Heart left ventricle (tissue), 16 donors: ENCODE data around the gene VPS33B. TPM values are rescaled to one million over a fixed set of nuclear protein-coding genes. Genes with fewer than 3 reads are reported as not detected.

ENCODE experiments used
- ATAC-seq, 4 donors: fragments of 200-7000 bp; cut with Tn5 transposase; one replicate each; pipeline ENCODE4 v1.9.1; 2020 to 2022; ENCODE audit warnings: moderate library complexity in 4 of 4, mild to moderate bottlenecking in 3 of 4, moderate number of reproducible peaks in 1 of 4
- DNase-seq, 5 donors: peaks; one replicate each; pipeline ENCODE4 v3.0.0-alpha.2; 2020
- H3K27ac ChIP-seq, 12 donors: fragments of 200-600 bp; sonication (generic) in 4 of 12; one replicate each; pipeline versions ENCODE4 v1.5.0 to v1.8.0; 2016 to 2022; ENCODE audit warnings: mild to moderate bottlenecking in 2 of 12
- H3K27me3 ChIP-seq, 9 donors: fragments of 200-600 bp; sonication (generic) in 2 of 9; one replicate each; pipeline versions ENCODE4 v1.5.1 to v1.8.0; 2016 to 2022; ENCODE audit warnings: mild to moderate bottlenecking in 3 of 9
- H3K36me3 ChIP-seq, 9 donors: fragments of 200-600 bp; sonication (generic) in 2 of 9; one replicate each; pipeline versions ENCODE4 v1.5.0 to v1.8.0; 2018 to 2022; ENCODE audit warnings: mild to moderate bottlenecking in 2 of 9
- H3K4me1 ChIP-seq, 12 donors: fragments of 200-600 bp; sonication (generic) in 4 of 12; one replicate each; pipeline versions ENCODE4 v1.5.0 to v1.8.0; 2016 to 2022; ENCODE audit warnings: mild to moderate bottlenecking in 3 of 12
- H3K4me3 ChIP-seq, 12 donors: fragments of 200-600 bp; sonication (generic) in 4 of 12; one replicate each; pipeline versions ENCODE4 v1.5.0 to v1.8.0; 2017 to 2022; ENCODE audit warnings: mild to moderate bottlenecking in 9 of 12, moderate library complexity in 4 of 12
- H3K9me3 ChIP-seq, 12 donors: fragments of 200-600 bp; sonication (generic) in 4 of 12; one replicate each; pipeline versions ENCODE4 v1.5.0 to v1.8.0; 2016 to 2022; ENCODE audit warnings: mild to moderate bottlenecking in 1 of 12
- CTCF ChIP-seq, 12 donors: fragments of 200-600 bp; sonication (generic) in 4 of 12; IDR thresholded peaks; one replicate each; pipeline versions ENCODE4 v1.5.0 to v1.8.0; 2018 to 2022; ENCODE audit warnings: antibody characterized with exemption in 12 of 12, mild to moderate bottlenecking in 5 of 12
- POLR2A ChIP-seq, 2 donors: fragments of 450-650 bp; IDR thresholded peaks; one replicate each; pipeline ENCODE4 v1.6.1; 2017; ENCODE audit warnings: antibody characterized with exemption in 2 of 2, mild to moderate bottlenecking in 2 of 2, moderate library complexity in 2 of 2
- WGBS, 4 donors: extraction: QIAGEN DNeasy Blood & Tissue Kit in 2 of 4; methylation state at CpG; one replicate each; pipeline versions ENCODE4 v1.1.5 to v1.1.7; 2013 to 2018; 5-methylcytosine and 5-hydroxymethylcytosine counted together
- intact Hi-C, 10 donors: fragments of 100-400 bp; cut with DNase I; formaldehyde crosslinking; loops; one replicate each; pipeline versions ENCODE4 v1.11.1 to v1.14.2; 2022
- polyA plus RNA-seq, 2 donors: library from polyadenylated mRNA; stranded (reverse); fragments of 200-250 nt; gene quantifications; one replicate each; pipeline ENCODE4 v1.2.3, GENCODE V29; 2013
- total RNA-seq, 9 donors: library from RNA; depleted of rRNA in 2 of 9; stranded (reverse); fragments of >200 nt in 2 of 9; fragmentation: NEBNext Ultra II Directional in 3 of 9; extraction: Animal tissue kit (Norgen Biotek cat#: 25700) in 3 of 9; gene quantifications; one replicate each; pipeline versions ENCODE4 v1.1.0 to v1.2.4, GENCODE V29; 2016 to 2023
- donor health status: ischemic (EF 13 %, LVEDD 7.1; RV severe dilation, severe dysfunction).
- donor health status: healthy with polysubstance abuse.
- donor health status: DM: no; HTN: yes; CAD: no.
- donor health status: DM: no; HTN: no; CAD: no.
- donor health status: ischemic (EF 25% LVEDD 6.9; RV normal size, moderate dysfunction).
- donor health status: ischemic (EF 25% LVEDD 5.7; RV mildly dilated, moderate dysfunction).
- donor health status: healthy.
- donor health status: DM: yes; HTN: yes; CAD: no.
- donor health status: ischemic (EF 35%, LVEDD 5.7; RV mildly dilated, moderate dysfunction).
- donor health status: nonischemic (EF 11% LVEDD 7.7; RV severe dilation, severe dysfunction).
- donor health status: DM: yes; HTN: yes; CAD: no.
- donor health status: PGD.
- donor health status: ischemic (EF 29% LVEDD 5.4; RV normal size, mild dysfunction).
- donor health status: nonischemic (EF 23%, LVEDD 6.1; RV moderate dilation, normal function).

Gene VPS33B
- total and polyA plus RNA-seq, 11 donors, result 2.9 to 8.2 (median 5.7) TPM

DNA sequence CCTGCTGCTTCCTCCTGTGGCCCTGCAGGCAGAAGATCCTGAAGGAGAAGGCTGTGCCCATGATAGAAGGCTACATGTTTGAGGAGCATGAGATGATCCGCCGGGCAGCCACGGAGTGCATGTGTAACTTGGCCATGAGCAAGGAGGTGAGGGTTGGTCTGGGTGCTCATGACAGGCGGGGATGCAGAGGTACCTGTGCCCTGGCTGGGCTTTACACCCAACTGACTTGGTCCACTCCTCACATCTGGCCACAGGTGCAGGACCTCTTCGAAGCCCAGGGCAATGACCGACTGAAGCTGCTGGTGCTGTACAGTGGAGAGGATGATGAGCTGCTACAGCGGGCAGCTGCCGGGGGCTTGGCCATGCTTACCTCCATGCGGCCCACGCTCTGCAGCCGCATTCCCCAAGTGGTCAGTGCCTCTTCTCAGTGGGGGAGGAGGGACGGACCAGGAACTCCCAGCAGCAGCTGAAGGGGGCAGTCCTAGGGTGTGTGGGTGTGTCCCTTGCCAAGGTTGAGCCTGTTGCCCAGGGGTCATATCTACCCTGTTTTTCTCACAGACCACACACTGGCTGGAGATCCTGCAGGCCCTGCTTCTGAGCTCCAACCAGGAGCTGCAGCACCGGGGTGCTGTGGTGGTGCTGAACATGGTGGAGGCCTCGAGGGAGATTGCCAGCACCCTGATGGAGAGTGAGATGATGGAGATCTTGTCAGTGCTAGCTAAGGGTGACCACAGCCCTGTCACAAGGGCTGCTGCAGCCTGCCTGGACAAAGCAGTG, 69.3 kb downstream of the VPS33B start:
- intact Hi-C loops, result loop anchor here in 2 of 10 donors (10.0 kb wide), 2 partner anchors 72 to 312 kb away; partner anchors contain the start of gene VPS33B (in 1 of the 2)
- H3K27me3 ChIP-seq, result no peaks in the 10 kb centered on the region
- no peak overlapping the region for H3K4me3 ChIP-seq
- 91 to 98% (median 93%) methylated on average over 10 to 14 of the region's 14 CpGs for WGBS, 4 donors
- ATAC-seq (no peak), DNase-seq (no peak)
- TF ChIP-seq POLR2A (IDR thresholded peaks at IDR 0.05) (no peak), CTCF (IDR thresholded peaks at IDR 0.05) (no peak)
- H3K9me3 ChIP-seq, result no peaks in the 10 kb centered on the region
- no peak overlapping the region for H3K27ac ChIP-seq
- peaks cover 0 to 33% (median 21%) of the 10 kb centered on the region in 12 donors for H3K4me1 ChIP-seq
- peaks cover 4 to 58% (median 56%) of the 10 kb centered on the region in 9 donors for H3K36me3 ChIP-seq

- Histone ChIP-seq H3K36me3 (peaks cover 4 to 82% (median 77%) of the 10 kb centered on the region in 9 donors), H3K9me3 (no peaks in the 10 kb centered on the region), H3K27ac (no peak overlapping the region), H3K27me3 (no peaks in the 10 kb centered on the region), H3K4me3 (no peak overlapping the region), H3K4me1 (peaks cover 0 to 12% (median 6%) of the 10 kb centered on the region in 12 donors)
- intact Hi-C loops, result loop anchor here in 2 of 10 donors (10.0 kb wide), 2 partner anchors 74 to 314 kb away; partner anchors contain the start of gene VPS33B (in 1 of the 2)
- WGBS, 4 donors, result 98 to 99% (median 98%) methylated on average over 4 to 6 of the region's 6 CpGs
- no peak for TF ChIP-seq CTCF (IDR thresholded peaks at IDR 0.05)
- TF ChIP-seq POLR2A (IDR thresholded peaks at IDR 0.05), result no peak
- DNase-seq (no peak), ATAC-seq (no peak)
Observed at GRCh38 chr15:90950676-90951075, 71.7 kb downstream of the VPS33B start.

GRCh38 chr15:90949979-90950675, 72.3 kb downstream of the VPS33B start:
- Histone ChIP-seq H3K27ac (no peak overlapping the region), H3K36me3 (peaks cover 4 to 88% (median 83%) of the 10 kb centered on the region in 9 donors), H3K27me3 (no peaks in the 10 kb centered on the region), H3K9me3 (no peaks in the 10 kb centered on the region), H3K4me1 (peaks cover 0 to 7% (median under 1%) of the 10 kb centered on the region in 12 donors), H3K4me3 (no peak overlapping the region)
- TF ChIP-seq CTCF (IDR thresholded peaks at IDR 0.05) (no peak), POLR2A (IDR thresholded peaks at IDR 0.05) (no peak)
- intact Hi-C loops, result loop anchor here in 2 of 10 donors (10.0 kb wide), 2 partner anchors 75 to 315 kb away; partner anchors contain the start of gene VPS33B (in 1 of the 2)
- no peak for DNase-seq
- WGBS, 4 donors, result 92 to 94% (median 93%) methylated on average over 9 to 23 of the region's 23 CpGs
- no peak for ATAC-seq

Other genes with a start within 250 kb of the VPS33B start
- gene FURIN, start 154.0 kb downstream of the VPS33B start, total RNA-seq, result 100 to 1,000 TPM in 2 of 9 donors, 10 to 100 TPM in 7; 38.7 to 122 (median 64.8) TPM
- gene FURIN, start 154.0 kb downstream of the VPS33B start, polyA plus RNA-seq, result 100 to 1,000 TPM in 1 of 2 donors, 10 to 100 TPM in 1; 37.2 to 174 TPM
- 10 to 100 TPM; 10.7 to 37.5 (median 15.9) TPM for gene FES, start 138.1 kb downstream of the VPS33B start, total RNA-seq
- 10 to 100 TPM; 15.6 to 16.4 TPM for gene FES, start 138.1 kb downstream of the VPS33B start, polyA plus RNA-seq
- gene MAN2A2, start 119.3 kb downstream of the VPS33B start, total RNA-seq, result 100 to 1,000 TPM in 3 of 9 donors, 10 to 100 TPM in 6; 62.2 to 145 (median 89.0) TPM
- gene MAN2A2, start 119.3 kb downstream of the VPS33B start, polyA plus RNA-seq, result 10 to 100 TPM; 38.7 to 42.3 TPM
- 10 to 100 TPM; 10.9 to 19.9 (median 15.2) TPM for gene HDDC3, start 90.0 kb downstream of the VPS33B start, total RNA-seq
- 10 to 100 TPM; 13.9 to 16.8 TPM for gene HDDC3, start 90.0 kb downstream of the VPS33B start, polyA plus RNA-seq
- 10 to 100 TPM; 12.0 to 34.0 (median 21.9) TPM for gene UNC45A, start 87.3 kb downstream of the VPS33B start, total RNA-seq
- 10 to 100 TPM; 20.0 to 24.9 TPM for gene UNC45A, start 87.3 kb downstream of the VPS33B start, polyA plus RNA-seq
- 10 to 100 TPM in 1 of 9 donors, 1 to 10 TPM in 8; 5.6 to 11.1 (median 7.3) TPM for gene RCCD1, start 67.7 kb downstream of the VPS33B start, total RNA-seq
- 1 to 10 TPM; 5.4 to 6.9 TPM for gene RCCD1, start 67.7 kb downstream of the VPS33B start, polyA plus RNA-seq
- gene PRC1, start 28.1 kb downstream of the VPS33B start, total RNA-seq, result 10 to 100 TPM in 2 of 9 donors, 1 to 10 TPM in 7; 3.1 to 25.7 (median 4.7) TPM
- 1 to 10 TPM; 1.9 to 4.7 TPM for gene PRC1, start 28.1 kb downstream of the VPS33B start, polyA plus RNA-seq
- gene SV2B, start 77.7 kb upstream of the VPS33B start, total RNA-seq, result 10 to 100 TPM in 2 of 9 donors, 1 to 10 TPM in 5, under 1 TPM in 2; 0.63 to 23.5 (median 2.9) TPM
- gene SV2B, start 77.7 kb upstream of the VPS33B start, polyA plus RNA-seq, result under 1 TPM; 0.42 to 0.69 TPM